ENCODE measurements around the gene MBP.
"Not testable (repeated sequence)": the region's sequence is repeated elsewhere in the genome, so short reads cannot be mapped to it uniquely, and the experiment has no call there.

Gene MBP

DNA sequence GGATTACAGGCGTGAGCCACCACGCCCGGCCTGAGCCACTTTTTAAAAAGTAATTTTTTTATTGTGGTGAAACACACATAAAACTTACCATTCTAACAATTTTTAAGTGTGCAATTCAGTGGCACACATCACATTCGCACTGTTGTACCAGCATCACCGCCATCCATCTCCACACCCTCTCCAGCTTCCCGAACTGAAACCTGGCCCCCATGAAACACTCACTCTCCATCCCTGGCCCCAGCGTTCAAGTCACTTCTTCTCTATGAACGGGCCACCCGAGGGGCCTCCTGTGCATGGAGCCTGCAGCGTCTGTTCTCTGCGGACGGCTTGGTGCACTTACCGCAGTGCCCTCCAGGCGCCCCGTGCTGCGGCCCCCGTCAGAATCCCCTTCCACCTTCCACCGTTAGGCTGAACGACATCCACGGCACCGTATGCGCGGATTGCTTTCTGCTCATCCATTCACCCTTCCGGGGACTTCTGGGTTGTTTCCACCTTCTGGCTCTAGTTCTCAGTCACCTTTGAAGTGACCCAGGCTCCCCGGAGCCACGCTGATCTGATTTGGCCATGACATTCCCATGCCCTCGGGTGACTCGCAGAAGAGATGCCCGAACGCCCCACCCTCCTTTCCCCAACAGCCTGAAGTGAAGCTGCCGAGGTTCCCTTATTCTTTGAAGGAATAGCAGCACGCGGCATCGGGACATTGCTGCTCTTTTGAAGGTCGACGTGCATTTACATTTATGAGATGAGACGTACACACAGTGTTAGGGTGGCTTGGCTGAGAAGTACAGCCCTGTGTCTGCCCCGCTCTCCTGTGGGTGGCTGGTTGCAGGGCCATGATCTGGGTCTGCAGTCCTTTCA lies 134.4 kb downstream of the MBP start:
- no peak for DNase-seq

- no peak for DNase-seq
These were observed 136.2 kb downstream of the MBP start for GRCh38 chr18:76996429-76996828.

DNA sequence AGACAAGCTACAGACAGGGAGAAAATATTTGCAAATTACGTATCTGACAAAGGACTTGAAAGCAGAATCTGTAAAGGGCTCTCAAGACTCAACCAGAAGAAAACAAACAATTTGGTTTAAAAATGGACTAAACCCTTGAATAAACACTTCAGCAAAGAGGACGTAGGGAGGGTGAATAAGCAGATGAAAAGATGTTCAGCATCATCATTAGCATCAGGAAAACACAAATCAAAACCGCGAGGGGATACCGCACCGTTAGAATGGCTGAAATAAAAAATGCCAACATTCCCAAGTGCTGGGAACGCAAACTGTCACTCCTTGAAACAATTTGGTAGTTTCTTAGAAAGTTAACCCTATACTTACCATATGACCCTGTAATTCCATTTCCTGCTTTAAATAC lies 136.7 kb downstream of the MBP start:
- no peak for DNase-seq

- no peak for DNase-seq
These were observed 138.4 kb downstream of the MBP start for GRCh38 chr18:76994086-76994654.

- DNase-seq = no peak
These were observed 139.0 kb downstream of the MBP start for GRCh38 chr18:76993573-76993972.

DNA sequence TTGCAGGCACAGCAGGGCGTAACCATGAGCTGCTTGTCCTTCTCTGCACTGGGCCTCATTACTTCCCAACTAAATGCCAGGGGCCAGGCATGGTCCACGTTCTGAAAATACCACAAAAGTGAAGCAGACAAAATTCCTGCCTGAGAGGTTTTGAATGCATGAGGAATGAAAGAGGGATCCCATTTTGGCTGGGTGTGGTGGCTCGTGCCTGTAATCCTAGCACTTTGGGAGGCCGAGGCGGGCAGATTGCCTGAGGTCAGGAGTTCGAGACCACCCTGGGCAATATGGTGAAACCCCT lies 139.5 kb downstream of the MBP start:
- DNase-seq = no peak

- DNase-seq = no peak
These were observed 140.1 kb downstream of the MBP start for GRCh38 chr18:76992226-76993084.

- DNase-seq = no peak
These were observed 141.4 kb downstream of the MBP start for GRCh38 chr18:76991021-76991688.

- DNase-seq = not testable (repeated sequence)
These were observed 142.1 kb downstream of the MBP start for GRCh38 chr18:76990343-76991020.

GRCh38 chr18:76989647-76990190 lies 142.9 kb downstream of the MBP start:
- DNase-seq = no peak

DNA sequence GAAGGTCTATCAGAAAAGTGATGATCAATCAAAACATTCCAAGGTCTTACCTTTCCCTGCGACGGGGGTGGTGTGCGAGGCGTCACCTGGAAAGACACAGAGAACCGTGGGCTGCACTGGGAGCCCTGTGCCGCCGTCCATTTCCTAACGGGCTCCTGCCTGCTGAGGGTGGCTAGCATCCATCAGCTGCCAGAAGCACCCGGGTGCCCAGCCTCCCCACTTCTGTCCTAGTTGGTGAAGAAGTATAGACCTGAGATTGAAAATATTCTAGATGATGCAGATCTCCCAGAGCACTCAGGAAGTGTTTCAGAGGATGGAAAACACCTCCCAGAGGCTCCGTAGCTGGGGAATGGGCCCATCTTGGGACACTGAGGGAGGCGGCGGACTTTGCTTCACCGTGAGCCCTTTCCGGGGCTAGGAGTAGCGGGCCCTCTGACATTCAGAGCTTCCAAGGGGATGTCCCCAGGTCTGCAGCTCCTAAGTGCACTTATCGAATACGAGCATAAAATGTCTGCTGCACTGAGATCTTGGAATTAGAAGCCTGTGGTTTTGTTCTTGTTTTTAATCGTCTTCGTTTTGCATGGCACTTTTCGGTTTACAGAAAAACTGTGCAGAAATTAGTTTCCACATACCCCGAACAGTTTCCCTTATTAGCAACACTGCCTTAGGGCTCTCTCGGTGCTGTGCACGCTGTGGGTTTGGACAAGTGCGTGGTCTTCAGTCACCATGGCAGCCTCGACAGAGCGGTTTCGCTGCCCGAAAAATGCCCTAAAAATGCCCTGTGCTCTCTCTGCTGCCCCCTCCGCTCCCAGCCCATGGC lies 143.5 kb downstream of the MBP start:
- no peak for DNase-seq

GRCh38 chr18:76988031-76988826 lies 144.4 kb downstream of the MBP start:
- no peak for DNase-seq

DNA sequence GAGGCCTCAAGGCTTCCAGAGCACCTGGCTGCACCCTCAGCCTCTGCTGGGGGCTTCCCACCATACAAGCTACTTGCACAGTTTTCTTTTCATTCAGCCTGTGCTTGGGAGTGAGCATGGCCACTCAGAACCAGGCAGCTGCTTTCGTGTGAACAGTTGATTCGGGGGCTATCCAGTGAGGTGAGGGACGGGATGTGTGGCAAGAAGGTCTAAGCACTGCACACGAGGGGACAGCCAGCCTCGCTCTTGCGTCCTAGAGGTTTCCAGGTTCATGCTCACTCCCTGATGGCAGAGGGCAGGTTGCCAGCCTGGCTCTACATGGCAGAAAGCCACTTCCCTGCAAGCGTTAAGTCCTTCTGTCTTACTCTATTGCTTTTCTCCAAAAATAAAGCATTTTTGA lies 146.2 kb downstream of the MBP start:
- DNase-seq = no peak

DNA sequence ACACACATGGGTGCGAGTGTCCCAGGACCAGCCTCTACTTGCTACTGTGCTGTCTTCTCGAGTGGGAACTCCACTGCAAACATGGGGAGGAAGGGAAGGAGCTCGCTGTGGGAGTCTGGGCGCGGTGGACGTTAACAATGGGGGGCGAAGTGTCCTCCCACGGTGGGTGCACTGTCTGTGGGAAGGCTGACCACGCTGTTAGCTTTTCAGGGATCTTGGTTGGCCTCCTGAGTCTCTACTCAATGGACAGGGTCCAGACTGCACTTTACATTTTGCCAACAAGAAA lies 146.7 kb downstream of the MBP start:
- no peak for DNase-seq

- DNase-seq = no peak
These were observed 147.2 kb downstream of the MBP start for GRCh38 chr18:76985156-76985950.

- no peak for DNase-seq
These were observed 148.1 kb downstream of the MBP start for GRCh38 chr18:76984193-76985155.

- no peak for DNase-seq
These were observed 149.0 kb downstream of the MBP start for GRCh38 chr18:76983613-76984051.

- DNase-seq = peak; percentile 77 to 82
These were observed 149.6 kb downstream of the MBP start for GRCh38 chr18:76982841-76983583.

All from stimulated activated CD4-positive, alpha-beta T cell treated with anti-CD3 and anti-CD28 coated beads, Interleukin-4, amount 100 ng/mL, for 4 hours (primary cell).